HepG2 (cell line): ENCODE measurements around the gene ZMYND8. TPM values are rescaled to one million over a fixed set of nuclear protein-coding genes. Genes with fewer than 3 reads are reported as not detected.

Source experiments
- ARID2 ChIP-seq: sonication (generic); formaldehyde crosslinking; IDR thresholded peaks from 2 replicates; pipeline ENCODE4 v1.8.1; 2022; ENCODE audit warnings: mild to moderate bottlenecking, missing genetic modification reagents, borderline replicate concordance
- ARID4A ChIP-seq: sonication (generic); formaldehyde crosslinking; IDR thresholded peaks from 2 replicates; pipeline ENCODE4 v1.5.0; 2020; ENCODE audit warnings: mild to moderate bottlenecking, missing genetic modification reagents, borderline replicate concordance
- ATF1 ChIP-seq: IDR thresholded peaks from 2 replicates; pipeline ENCODE4 v1.6.1; 2016; ENCODE audit warnings: mild to moderate bottlenecking, control low read depth
- CAMTA2 ChIP-seq: sonication (generic); formaldehyde crosslinking; IDR thresholded peaks from 2 replicates; pipeline ENCODE4 v1.4.0; 2020; ENCODE audit warnings: mild to moderate bottlenecking, missing genetic modification reagents, borderline replicate concordance
- GABPB1 ChIP-seq: IDR thresholded peaks from 2 replicates; pipeline ENCODE4 v1.6.1; 2016; ENCODE audit warnings: mild to moderate bottlenecking, missing genetic modification reagents, moderate library complexity, missing compliant biosample characterization
- KDM1A ChIP-seq: IDR thresholded peaks from 2 replicates; pipeline ENCODE4 v1.6.1; 2016; ENCODE audit warnings: missing compliant biosample characterization
- MAFF ChIP-seq: IDR thresholded peaks from 2 replicates; pipeline ENCODE4 v1.6.1; 2011; ENCODE audit warnings: low read depth, low read length, improper control_type of control experiment
- MED13 ChIP-seq: sonication (generic); formaldehyde crosslinking; IDR thresholded peaks from 2 replicates; pipeline ENCODE4 v1.5.0; 2020; ENCODE audit warnings: missing genetic modification reagents
- NCOA2 ChIP-seq: sonication (generic); formaldehyde crosslinking; IDR thresholded peaks from 2 replicates; pipeline ENCODE4 v1.8.0; 2022; ENCODE audit warnings: inconsistent platforms
- POLR2G ChIP-seq: fragments of 200-400 bp; formaldehyde crosslinking; IDR thresholded peaks from 2 replicates; pipeline ENCODE4 v1.6.1; 2018; ENCODE audit warnings: mild to moderate bottlenecking, low read depth, low read length, moderate library complexity
- SMARCE1 ChIP-seq: fragments of 450-650 bp; IDR thresholded peaks from 2 replicates; pipeline ENCODE4 v1.6.1; 2017; ENCODE audit warnings: borderline replicate concordance
- SNRNP70 ChIP-seq: fragments of 200-400 bp; formaldehyde crosslinking; IDR thresholded peaks from 2 replicates; pipeline ENCODE4 v1.6.1; 2017; ENCODE audit warnings: mild to moderate bottlenecking, low read depth, low read length, moderate library complexity
- TCF7L2 ChIP-seq: IDR thresholded peaks from 2 replicates; pipeline ENCODE4 v1.6.1; 2011; ENCODE audit warnings: mild to moderate bottlenecking, low read depth, low read length, moderate library complexity
- ZBTB42 ChIP-seq: sonication (generic); formaldehyde crosslinking; IDR thresholded peaks from 2 replicates; pipeline ENCODE4 v1.5.0; 2020; ENCODE audit warnings: mild to moderate bottlenecking, missing genetic modification reagents
- ZKSCAN5 ChIP-seq: sonication (generic); formaldehyde crosslinking; IDR thresholded peaks from 2 replicates; pipeline ENCODE4 v1.5.1; 2020; ENCODE audit warnings: mild to moderate bottlenecking, missing genetic modification reagents
- ZNF101 ChIP-seq: sonication (generic); formaldehyde crosslinking; IDR thresholded peaks from 2 replicates; pipeline ENCODE4 v1.4.0; 2020; ENCODE audit warnings: mild to moderate bottlenecking, low read depth, missing genetic modification reagents, borderline replicate concordance
- ZNF350 ChIP-seq: sonication (generic); formaldehyde crosslinking; IDR thresholded peaks from 2 replicates; pipeline ENCODE4 v1.4.0; 2020; ENCODE audit warnings: mild to moderate bottlenecking, low read depth, missing genetic modification reagents, borderline replicate concordance
- ZNF558 ChIP-seq: sonication (generic); formaldehyde crosslinking; IDR thresholded peaks from 2 replicates; pipeline ENCODE4 v1.9.0; 2022; ENCODE audit warnings: mild to moderate bottlenecking, missing genetic modification reagents, borderline replicate concordance
- ZNF562 ChIP-seq: sonication (generic); formaldehyde crosslinking; IDR thresholded peaks from 2 replicates; pipeline ENCODE4 v1.8.0; 2022; ENCODE audit warnings: missing genetic modification reagents, borderline replicate concordance
- ZNF704 ChIP-seq: sonication (generic); formaldehyde crosslinking; IDR thresholded peaks from 2 replicates; pipeline ENCODE4 v1.8.1; 2023; ENCODE audit warnings: mild to moderate bottlenecking, inconsistent platforms, moderate library complexity, missing genetic modification reagents, borderline replicate concordance
- ZNF770 ChIP-seq: sonication (generic); formaldehyde crosslinking; IDR thresholded peaks from 2 replicates; pipeline ENCODE4 v1.5.0; 2020; ENCODE audit warnings: mild to moderate bottlenecking, missing genetic modification reagents
- ZNF782 ChIP-seq: sonication (generic); formaldehyde crosslinking; IDR thresholded peaks from 2 replicates; pipeline ENCODE4 v1.4.0; 2020; ENCODE audit warnings: missing genetic modification reagents, mild to moderate bottlenecking, borderline replicate concordance
- polyA plus RNA-seq, 8 experiments: library from polyadenylated mRNA; depleted of rRNA in 3 of 8; stranded (reverse) in 7 of 8; unstranded in 1 of 8; fragments of >200 nt; fragmentation: Illumina TruSeq in 4 of 8; extraction: Trizol in 4 of 8; gene quantifications; 2 replicates each; pipeline versions ENCODE4 v1.2.1 to v1.2.3, GENCODE V29; 2011 to 2016; ENCODE audit warnings: low read depth in 4 of 8, missing spikeins in 1 of 8, mixed read lengths in 1 of 8; ENCODE audit not compliant: insufficient read depth in 1 of 8
- total RNA-seq, 5 experiments: library from RNA; depleted of rRNA; stranded (reverse); fragments of >200 nt; fragmentation: Illumina TruSeq; extraction: Trizol; gene quantifications; 2 replicates each; pipeline ENCODE4 v1.2.3, GENCODE V29; 2016; ENCODE audit warnings: low read depth in 1 of 5

Gene ZMYND8
- total and polyA plus RNA-seq, 2 of the 13 experiments (the other 11 are each of a cell fraction or from before 2014, with no cell fraction given) = 53.9 to 84.7 TPM

DNA sequence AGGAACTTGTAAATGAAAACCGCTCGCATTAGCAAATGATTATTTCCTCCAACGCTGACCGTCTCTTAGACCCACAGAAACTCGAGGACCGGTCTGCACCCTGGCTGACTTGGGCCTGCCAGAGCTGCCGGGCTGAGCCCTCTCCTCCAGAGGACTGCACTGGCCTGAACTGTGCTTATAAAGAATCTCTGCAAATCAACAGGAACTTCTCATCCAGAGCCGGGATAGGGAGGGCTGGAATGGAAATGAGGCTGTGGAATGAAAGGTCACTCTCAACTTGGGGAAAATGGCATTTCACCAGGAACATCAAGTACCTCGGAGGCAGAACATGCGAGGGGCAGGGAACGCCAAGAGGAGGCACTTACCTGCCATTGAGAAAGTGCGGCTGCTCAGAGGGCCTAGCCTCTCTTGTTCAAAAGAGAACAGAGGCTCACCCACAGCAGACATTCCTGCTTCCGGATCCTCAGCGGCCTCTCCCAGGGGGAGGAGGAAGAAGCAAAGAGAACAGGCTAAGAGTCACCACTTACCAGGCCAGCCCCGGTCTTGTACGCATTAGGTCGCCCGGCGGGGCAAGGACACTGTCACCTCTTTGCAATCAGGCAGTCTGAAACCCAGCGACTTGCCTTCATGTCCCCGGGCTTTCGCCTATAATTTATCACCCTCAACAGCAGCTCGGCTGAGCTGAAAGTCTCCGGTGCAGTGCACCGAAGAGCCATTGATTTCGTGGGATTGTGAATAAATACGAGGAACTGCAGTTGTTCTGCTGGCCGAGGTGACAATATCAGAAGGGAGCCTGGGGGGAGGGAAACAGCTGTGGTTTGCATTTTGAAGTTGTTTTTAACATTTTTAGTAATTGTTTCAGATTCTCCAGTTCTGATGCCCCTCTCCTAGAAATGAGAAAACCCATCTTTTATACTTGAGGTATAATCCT, 37.6 kb downstream of the ZMYND8 start (continued):
- TF ChIP-seq ZNF770 (CRISPR knock-in tag) = peak; percentile 7; the same call in 1 of the 2 replicates
- TF ChIP-seq TCF7L2 = no peak
- no peak for TF ChIP-seq ARID2 (CRISPR knock-in tag)
- TF ChIP-seq GABPB1 (CRISPR knock-in tag) = peak; percentile 30; the same call in 1 of the 2 replicates
- TF ChIP-seq ATF1 (CRISPR knock-in tag) = 0 out of 2 replicates have a peak, but pooled peaks have one; percentile 12
- no peak for TF ChIP-seq ZNF562 (CRISPR knock-in tag)
- no peak for TF ChIP-seq CAMTA2 (CRISPR knock-in tag)
- no peak for TF ChIP-seq KDM1A
- TF ChIP-seq ZNF350 (CRISPR knock-in tag) = no peak; the same call in 1 of the 2 replicates
- TF ChIP-seq MED13 (CRISPR knock-in tag) = no peak
- TF ChIP-seq MAFF = no peak
- TF ChIP-seq ZKSCAN5 = peak; percentile 48; the same call in 1 of the 2 replicates
- no peak for TF ChIP-seq ZNF101 (CRISPR knock-in tag)
- TF ChIP-seq SNRNP70 = no peak
- no peak; the same call in none of the 2 replicates for TF ChIP-seq POLR2G
- TF ChIP-seq ARID4A (CRISPR knock-in tag) = peak; percentile 43; the same call in 1 of the 2 replicates
- no peak for TF ChIP-seq ZNF558 (CRISPR knock-in tag)
- no peak for TF ChIP-seq SMARCE1
- TF ChIP-seq ZNF782 = no peak
- TF ChIP-seq ZNF704 (CRISPR knock-in tag) = no peak
- no peak for TF ChIP-seq ZBTB42 (CRISPR knock-in tag)
- TF ChIP-seq NCOA2 (CRISPR knock-in tag) = no peak
